Measurements from ENCODE around the gene WDR11. TPM values are rescaled to one million over a fixed set of nuclear protein-coding genes. Genes with fewer than 3 reads are reported as not detected.

WDR11 gene
- total RNA-seq, 1 experiment from 2014 or later = 48.7 TPM

GRCh38 chr10:120944586-120945125, 93.5 kb downstream of the WDR11 start:
- no peaks in the 10 kb centered on the region for H3K4me1 ChIP-seq (ENCODE audit: insufficient read depth, low read length)
- H2BK12ac ChIP-seq (ENCODE audit: insufficient read length, low read depth, low read length) = no peak overlapping the region
- peaks cover 5% of the 10 kb centered on the region; the same call in 1 of the 2 replicates for H3K27me3 ChIP-seq (ENCODE audit: insufficient read depth, low read length)
- no peak overlapping the region for H3K9ac ChIP-seq (ENCODE audit: extremely low read depth, insufficient read length, low read length)
- H3K18ac ChIP-seq (ENCODE audit: insufficient read length, low read depth, low read length) = no peak overlapping the region
- Mint-ChIP-seq H3K27ac (no peak overlapping the region), H3K27me3 (ENCODE audit: low read depth) (peaks cover 11% of the 10 kb centered on the region), H3K36me3 (ENCODE audit: insufficient read depth in 1 of 3, low read depth in 3 of 3) (0 out of 7 replicates have a peak, but pooled peaks cover 0 to 4% (median 0%) of the 10 kb centered on the region in 3 experiments), H3K4me1 (peaks cover 14 to 16% of the 10 kb centered on the region in 2 experiments), H3K9me3 (peaks cover 8 to 9% of the 10 kb centered on the region in 2 experiments), H3K4me3 (no peak overlapping the region)
- H3K23ac ChIP-seq (ENCODE audit: insufficient read length, low read depth, low read length) = no peak overlapping the region
- DNase-seq = no peak
- H3K23me2 ChIP-seq (ENCODE audit: insufficient read length, low read depth, low read length, poor library complexity, severe bottlenecking) = peaks cover 8% of the 10 kb centered on the region
- no peak overlapping the region for H2AFZ ChIP-seq (ENCODE audit: low read length)
- WGBS (ENCODE audit: extremely low coverage, insufficient read length, low lambda C conversion rate) = no CpG with 5 or more reads among the region's 4 CpGs
- no peak overlapping the region for H2BK20ac ChIP-seq (ENCODE audit: low read depth, low read length, poor library complexity, severe bottlenecking)
- no peak overlapping the region for H3K27ac ChIP-seq (ENCODE audit: insufficient read length, low read depth, low read length)
- no peaks in the 10 kb centered on the region for H3K79me1 ChIP-seq (ENCODE audit: insufficient read depth, low read depth, low read length, poor library complexity, severe bottlenecking)
- H3K9me3 ChIP-seq (ENCODE audit: control insufficient read depth, low read depth, low read length) = no peaks in the 10 kb centered on the region
- no peak for TF ChIP-seq CTCF (conservative IDR thresholded peaks at IDR 0.05)
- no peak overlapping the region for H4K91ac ChIP-seq (ENCODE audit: insufficient read length, low read depth, low read length)
- no peak overlapping the region for H2BK120ac ChIP-seq (ENCODE audit: low read depth, low read length, poor library complexity, severe bottlenecking)
- no peak overlapping the region for H2BK15ac ChIP-seq (ENCODE audit: low read depth, low read length)
- no peak overlapping the region for H3K56ac ChIP-seq (ENCODE audit: insufficient read length, low read depth, low read length)
- H3K79me2 ChIP-seq (ENCODE audit: insufficient read depth, low read length) = no peaks in the 10 kb centered on the region
- H3K14ac ChIP-seq (ENCODE audit: insufficient read depth, low read length) = no peak overlapping the region
- no peak overlapping the region for H4K5ac ChIP-seq (ENCODE audit: insufficient read length, low read depth, low read length)
- no peak overlapping the region for H2AK5ac ChIP-seq (ENCODE audit: insufficient read length, low read length)
- H3K4ac ChIP-seq (ENCODE audit: low read depth, low read length) = no peak overlapping the region
- H4K20me1 ChIP-seq (ENCODE audit: control insufficient read depth, insufficient read depth, insufficient read length) = no peaks in the 10 kb centered on the region
- no peak overlapping the region for H3K4me2 ChIP-seq (ENCODE audit: insufficient read depth, insufficient read length, low read length)
- no peak overlapping the region for H2BK5ac ChIP-seq (ENCODE audit: insufficient read length, low read length)
- H3T11ph ChIP-seq (ENCODE audit: low read length) = no peak overlapping the region
- no peak overlapping the region for H4K8ac ChIP-seq (replicated peaks; ENCODE audit: insufficient read length, low read depth, low read length)
